Gastrocnemius medialis (tissue), 4 donors: Measurements from ENCODE around the gene ALKAL2. TPM values are rescaled to one million over a fixed set of nuclear protein-coding genes. Genes with fewer than 3 reads are reported as not detected.

Source experiments
- ATAC-seq, 2 donors: fragments of 150-250 bp; one replicate each; pipeline ENCODE4 v1.9.1; 2016
- DNase-seq, 2 donors: peaks; one replicate each; pipeline ENCODE4 v3.0.0-alpha.2; 2019
- H3K27ac ChIP-seq, 4 donors: fragments of 200-600 bp; sonication (generic); 1 replicate in 1 of 4; 2 replicates in 3 of 4; pipeline ENCODE4 v1.5.1; 2016 to 2018; ENCODE audit warnings: mild to moderate bottlenecking in 2 of 4, moderate library complexity in 1 of 4
- H3K27me3 ChIP-seq, 3 donors: fragments of 200-600 bp; sonication (generic) in 2 of 3; 1 replicate in 1 of 3; 2 replicates in 2 of 3; pipeline versions ENCODE4 v1.5.1 to v1.6.0; 2016 to 2019; ENCODE audit warnings: mild to moderate bottlenecking in 1 of 3, moderate library complexity in 1 of 3
- H3K36me3 ChIP-seq, 2 donors: fragments of 200-600 bp; sonication (generic) in 1 of 2; one replicate each; pipeline ENCODE4 v1.5.1; 2017 to 2018
- H3K4me1 ChIP-seq, 2 donors: fragments of 200-600 bp; sonication (generic) in 1 of 2; one replicate each; pipeline ENCODE4 v1.5.1; 2016 to 2017; ENCODE audit warnings: mild to moderate bottlenecking in 2 of 2
- H3K4me3 ChIP-seq, 4 donors: fragments of 200-600 bp; sonication (generic) in 3 of 4; 1 replicate in 1 of 4; 2 replicates in 3 of 4; pipeline ENCODE4 v1.5.1; 2016 to 2019; ENCODE audit warnings: mild to moderate bottlenecking in 2 of 4
- H3K9me3 ChIP-seq, 3 donors: fragments of 200-600 bp; sonication (generic) in 2 of 3; 1 replicate in 1 of 3; 2 replicates in 2 of 3; pipeline ENCODE4 v1.5.1; 2016 to 2019
- CTCF ChIP-seq, 5 experiments: fragments of 450-650 bp in 3 of 5; fragments of 200-600 bp in 2 of 5; sonication (generic) in 2 of 5; IDR thresholded peaks in 4 of 5; conservative IDR thresholded peaks in 1 of 5; 1 replicate in 4 of 5; 2 replicates in 1 of 5; pipeline ENCODE4 v1.5.1; 2016 to 2019; ENCODE audit warnings: antibody characterized with exemption in 5 of 5, mild to moderate bottlenecking in 3 of 5, moderate library complexity in 3 of 5
- POLR2A ChIP-seq, 2 donors: fragments of 450-650 bp; IDR thresholded peaks; one replicate each; pipeline ENCODE4 v1.6.1; 2017; ENCODE audit warnings: antibody characterized with exemption in 2 of 2, mild to moderate bottlenecking in 2 of 2, moderate library complexity in 2 of 2
- in situ Hi-C, 4 donors: fragments of 200-750 bp; cut with MboI; loops; one replicate each; pipeline versions ENCODE4 v1.15.0 to v1.8.0; 2017; ENCODE audit warnings: low sequenced_read_pairs in 4 of 4
- intact Hi-C: fragments of 100-400 bp; cut with DNase I; formaldehyde crosslinking; loops from one replicate; pipeline ENCODE4 v1.15.1; 2023; ENCODE audit warnings: low total_unique reads
- total RNA-seq, 4 donors: library from RNA; depleted of rRNA; stranded (reverse); fragments of >200 nt; gene quantifications; one replicate each; pipeline versions ENCODE4 v1.1.0 to v1.2.3, GENCODE V29; 2016

Gene ALKAL2
- total RNA-seq, 4 donors from 2014 or later = not detected

DNA sequence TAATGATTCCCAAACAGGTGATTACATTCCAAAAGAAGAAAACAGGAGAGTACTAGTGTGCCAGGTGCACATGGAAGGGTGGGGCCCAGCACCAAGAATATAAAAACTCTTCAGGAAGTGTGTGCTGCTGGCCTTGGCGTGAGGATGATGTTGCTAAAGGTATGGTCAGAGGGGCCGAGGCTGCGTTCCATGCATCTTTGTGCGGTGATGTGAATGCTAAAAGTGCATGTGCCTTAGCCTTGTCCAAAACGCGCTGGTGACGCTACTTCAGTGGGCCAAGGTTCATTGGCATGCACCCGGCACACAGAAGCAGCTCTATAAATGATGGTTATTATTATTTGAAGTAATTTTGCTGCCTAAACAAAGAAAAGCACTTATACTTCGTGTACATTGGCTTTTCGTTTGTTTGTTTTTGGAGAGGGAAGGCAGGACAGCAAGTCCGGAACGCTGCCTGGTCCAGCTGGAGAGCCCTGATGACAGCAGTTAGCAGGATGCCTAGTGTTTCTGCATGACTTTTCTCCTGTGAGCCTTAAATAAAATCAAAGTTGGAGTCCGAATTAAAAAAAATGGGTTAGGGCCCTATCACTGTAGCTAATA lies 2.9 kb downstream of the ALKAL2 start:
- Histone ChIP-seq H3K4me3 (no peak overlapping the region), H3K9me3 (no peaks in the 10 kb centered on the region), H3K4me1 (peaks cover 5 to 10% of the 10 kb centered on the region in 2 donors), H3K27me3 (peaks cover 11 to 33% (median 23%) of the 10 kb centered on the region in 3 donors), H3K36me3 (peaks cover 0 to 17% of the 10 kb centered on the region in 2 donors), H3K27ac (no peak overlapping the region)
- ATAC-seq = no peak
- intact Hi-C loops = no loop called here
- DNase-seq = no peak
- TF ChIP-seq CTCF (IDR thresholded peaks at IDR 0.05 in 4 of 5, conservative IDR thresholded peaks at IDR 0.05 in 1 of 5) (no peak), POLR2A (IDR thresholded peaks at IDR 0.05) (no peak)
- in situ Hi-C loops = no loop called here

- in situ Hi-C loops = no loop called here
- no peak overlapping the region for H3K4me3 ChIP-seq
- intact Hi-C loops = no loop called here
- H3K36me3 ChIP-seq = peaks cover 0 to 25% of the 10 kb centered on the region in 2 donors
- DNase-seq = no peak
- H3K4me1 ChIP-seq = peaks cover under 1 to 3% of the 10 kb centered on the region in 2 donors
- peaks cover 3 to 26% (median 15%) of the 10 kb centered on the region in 3 donors for H3K27me3 ChIP-seq
- H3K9me3 ChIP-seq = no peaks in the 10 kb centered on the region
- ATAC-seq = no peak
- TF ChIP-seq CTCF (IDR thresholded peaks at IDR 0.05 in 4 of 5, conservative IDR thresholded peaks at IDR 0.05 in 1 of 5) (no peak), POLR2A (IDR thresholded peaks at IDR 0.05) (no peak)
- no peak overlapping the region for H3K27ac ChIP-seq
Measured at GRCh38 chr2:283996-284794, 3.7 kb downstream of the ALKAL2 start.

- intact Hi-C loops (no loop called here), in situ Hi-C loops (no loop called here)
- ATAC-seq (no peak), DNase-seq (no peak)
- H3K27me3 ChIP-seq = peaks cover 0 to 20% (median 3%) of the 10 kb centered on the region in 3 donors
- no peaks in the 10 kb centered on the region for H3K4me1 ChIP-seq
- H3K9me3 ChIP-seq = no peaks in the 10 kb centered on the region
- H3K27ac ChIP-seq = no peak overlapping the region
- H3K4me3 ChIP-seq = no peak overlapping the region
- H3K36me3 ChIP-seq = peaks cover 0 to 41% of the 10 kb centered on the region in 2 donors
- TF ChIP-seq POLR2A (IDR thresholded peaks at IDR 0.05) (no peak), CTCF (IDR thresholded peaks at IDR 0.05 in 4 of 5, conservative IDR thresholded peaks at IDR 0.05 in 1 of 5) (no peak)
Measured at GRCh38 chr2:282371-283263, 5.3 kb downstream of the ALKAL2 start.

GRCh38 chr2:281381-281780 lies 6.5 kb downstream of the ALKAL2 start:
- in situ Hi-C loops = no loop called here
- no peak for ATAC-seq
- H3K27me3 ChIP-seq = peaks cover 0 to 8% (median 0%) of the 10 kb centered on the region in 3 donors
- TF ChIP-seq POLR2A (IDR thresholded peaks at IDR 0.05) (no peak), CTCF (IDR thresholded peaks at IDR 0.05 in 4 of 5, conservative IDR thresholded peaks at IDR 0.05 in 1 of 5) (no peak)
- peaks cover 0 to 51% of the 10 kb centered on the region in 2 donors for H3K36me3 ChIP-seq
- H3K9me3 ChIP-seq = no peaks in the 10 kb centered on the region
- no peak for DNase-seq
- H3K4me3 ChIP-seq = no peak overlapping the region
- H3K27ac ChIP-seq = no peak overlapping the region
- H3K4me1 ChIP-seq = no peaks in the 10 kb centered on the region
- intact Hi-C loops = no loop called here
